Skeletal muscle satellite cell (primary cell): ENCODE measurements around the gene XIRP2.

Experiments
- H3K27me3 ChIP-seq: 2 replicates; pipeline ENCODE4 v1.7.0; 2013; ENCODE audit warnings: low read length; ENCODE audit not compliant: control insufficient read depth, insufficient read depth
- H3K36me3 ChIP-seq: 2 replicates; pipeline ENCODE4 v1.7.0; 2013; ENCODE audit warnings: mild to moderate bottlenecking, control low read depth, low read length; ENCODE audit not compliant: insufficient read depth
- H3K4me1 ChIP-seq: 2 replicates; pipeline ENCODE4 v1.7.0; 2013; ENCODE audit warnings: low read length; ENCODE audit not compliant: control insufficient read depth, insufficient read depth
- H3K4me2 ChIP-seq: 2 replicates; pipeline ENCODE4 v1.7.0; 2013; ENCODE audit warnings: mild to moderate bottlenecking, low read length
- H3K4me3 ChIP-seq: 2 replicates; pipeline ENCODE4 v1.7.0; 2013; ENCODE audit warnings: low read length
- H3K9ac ChIP-seq: 2 replicates; pipeline ENCODE4 v1.7.0; 2013; ENCODE audit warnings: mild to moderate bottlenecking, low read depth, low read length, moderate library complexity
- H3K9me3 ChIP-seq: replicated peaks from 2 replicates; pipeline ENCODE4 v1.7.0; 2013; ENCODE audit warnings: mild to moderate bottlenecking, control low read depth, low read length

XIRP2 gene

DNA sequence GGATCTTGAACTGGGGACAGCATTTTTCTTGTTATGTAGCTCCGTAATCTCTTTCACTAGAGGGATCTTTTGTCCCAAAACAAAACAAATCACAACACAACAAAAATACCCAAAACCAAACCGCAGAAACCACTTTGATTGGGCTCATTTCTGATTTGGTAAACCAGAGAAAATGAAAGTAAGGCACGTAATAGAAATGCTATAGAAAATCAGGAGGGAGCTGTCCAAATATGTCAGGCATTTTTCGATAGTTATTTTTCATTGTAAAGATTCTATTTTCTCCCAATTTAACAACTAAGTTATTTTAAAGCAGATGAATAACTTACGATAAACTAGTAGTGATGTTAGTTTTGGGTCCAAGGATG, 406.5 kb downstream of the XIRP2 start:
- Histone ChIP-seq H3K4me2 (peak overlapping the region; percentile 98), H3K9ac (no peak overlapping the region), H3K36me3 (no peaks in the 10 kb centered on the region), H3K4me1 (peaks cover 14% of the 10 kb centered on the region), H3K4me3 (peak overlapping the region; percentile 76), H3K27me3 (peaks cover 6% of the 10 kb centered on the region), H3K9me3 (no peaks in the 10 kb centered on the region)

GRCh38 chr2:167297292-167297691, 409.0 kb downstream of the XIRP2 start:
- peaks cover 11% of the 10 kb centered on the region for H3K4me1 ChIP-seq
- H3K9ac ChIP-seq = no peak overlapping the region

DNA sequence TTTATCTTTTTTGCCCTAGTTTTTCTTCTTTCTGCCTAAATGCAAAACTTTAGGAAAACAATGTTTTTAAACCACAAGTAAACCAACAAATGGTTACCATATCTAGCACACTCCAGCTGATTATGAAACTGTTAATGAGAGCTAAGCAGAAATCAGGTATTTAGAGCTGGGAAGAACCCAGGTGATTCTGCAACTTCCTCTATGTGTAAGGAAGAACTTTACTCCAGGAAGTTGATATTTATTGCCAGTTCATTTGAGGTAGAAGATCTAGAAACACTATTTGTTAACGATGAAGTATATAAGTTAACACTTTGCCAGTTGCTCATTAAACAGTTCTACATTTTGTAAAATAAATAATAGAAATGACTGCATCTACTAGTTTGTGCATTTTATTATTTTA, 409.7 kb downstream of the XIRP2 start:
- no peak overlapping the region for H3K4me3 ChIP-seq
- H3K4me1 ChIP-seq = peaks cover 11% of the 10 kb centered on the region
- no peaks in the 10 kb centered on the region for H3K9me3 ChIP-seq
- no peak overlapping the region for H3K9ac ChIP-seq
- H3K27me3 ChIP-seq = no peaks in the 10 kb centered on the region
- no peaks in the 10 kb centered on the region for H3K36me3 ChIP-seq
- no peak overlapping the region for H3K4me2 ChIP-seq

More at GRCh38 chr2:167297292-167297691, 409.0 kb downstream of the XIRP2 start:
- Histone ChIP-seq H3K4me3 (no peak overlapping the region), H3K9me3 (no peaks in the 10 kb centered on the region), H3K36me3 (no peaks in the 10 kb centered on the region), H3K27me3 (no peaks in the 10 kb centered on the region), H3K4me2 (no peak overlapping the region)
